ENCODE results near the gene CFD. TPM values are rescaled to one million over a fixed set of nuclear protein-coding genes. Genes with fewer than 3 reads are reported as not detected.
"Not testable (repeated sequence)": the region's sequence is repeated elsewhere in the genome, so short reads cannot be mapped to it uniquely, and the experiment has no call there.

CFD gene
- polyA plus RNA-seq, 1 donor from 2014 or later: 6.3 TPM

DNA sequence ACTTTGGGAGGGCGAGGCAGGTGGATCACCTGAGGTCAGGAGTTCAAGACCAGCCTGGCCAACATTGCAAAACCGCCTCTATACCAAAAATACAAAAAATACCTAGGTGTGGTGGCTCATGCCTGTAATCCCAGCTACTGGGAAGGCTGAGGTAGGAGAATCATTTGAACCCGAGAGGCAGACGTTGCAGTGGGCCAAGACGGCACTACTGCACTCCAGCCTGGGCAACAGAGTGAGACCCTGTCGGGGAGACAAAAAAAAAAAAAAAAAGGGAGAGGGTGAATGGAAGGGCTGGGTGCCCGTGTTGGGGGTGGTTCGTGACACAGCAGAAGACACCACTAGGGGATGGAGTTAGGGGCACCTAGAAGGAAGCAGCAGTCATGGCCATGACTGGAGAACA lies 10.8 kb downstream of the CFD start:
- Mint-ChIP-seq H3K27ac (peak overlapping the region in 1 of 3 donors; percentile 83), H3K9me3 (no peaks in the 10 kb centered on the region), H3K27me3 (no peaks in the 10 kb centered on the region), H3K4me1 (peaks cover 3 to 5% (median 4%) of the 10 kb centered on the region in 3 donors), H3K4me3 (peak overlapping the region in 1 of 4 donors; percentile 29), H3K36me3 (no peaks in the 10 kb centered on the region)

DNA sequence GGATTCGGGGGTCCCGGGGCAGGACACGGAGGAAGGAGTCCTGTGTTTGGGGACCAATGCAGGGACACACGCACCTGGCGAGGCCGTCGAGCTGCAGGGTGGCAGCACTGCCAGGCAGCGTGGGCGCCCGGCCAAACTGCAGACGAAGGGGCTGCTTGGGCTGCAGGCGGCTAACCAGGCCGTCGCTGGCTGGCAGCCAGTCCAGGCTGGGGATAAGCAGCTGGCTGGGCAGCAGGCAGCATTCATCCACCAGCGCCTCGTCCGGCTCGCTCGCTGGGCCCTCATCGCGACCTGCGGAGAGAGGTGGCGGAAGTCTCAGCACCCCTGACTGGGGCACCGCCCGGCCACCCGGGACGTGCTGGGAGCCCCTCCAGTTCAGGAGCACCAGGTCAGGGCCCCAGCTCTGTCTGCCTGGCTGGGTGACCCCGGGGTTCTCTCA lies 11.5 kb downstream of the CFD start:
- peaks cover 2% of the 10 kb centered on the region for H3K36me3 Mint-ChIP-seq
- H3K27ac Mint-ChIP-seq: peak overlapping the region in 1 of 3 donors; percentile 69
- H3K27me3 Mint-ChIP-seq: no peaks in the 10 kb centered on the region
- H3K4me1 Mint-ChIP-seq: peaks cover 4 to 6% (median 5%) of the 10 kb centered on the region in 3 donors
- H3K4me3 Mint-ChIP-seq: no peak overlapping the region
- no peaks in the 10 kb centered on the region for H3K9me3 Mint-ChIP-seq

DNA sequence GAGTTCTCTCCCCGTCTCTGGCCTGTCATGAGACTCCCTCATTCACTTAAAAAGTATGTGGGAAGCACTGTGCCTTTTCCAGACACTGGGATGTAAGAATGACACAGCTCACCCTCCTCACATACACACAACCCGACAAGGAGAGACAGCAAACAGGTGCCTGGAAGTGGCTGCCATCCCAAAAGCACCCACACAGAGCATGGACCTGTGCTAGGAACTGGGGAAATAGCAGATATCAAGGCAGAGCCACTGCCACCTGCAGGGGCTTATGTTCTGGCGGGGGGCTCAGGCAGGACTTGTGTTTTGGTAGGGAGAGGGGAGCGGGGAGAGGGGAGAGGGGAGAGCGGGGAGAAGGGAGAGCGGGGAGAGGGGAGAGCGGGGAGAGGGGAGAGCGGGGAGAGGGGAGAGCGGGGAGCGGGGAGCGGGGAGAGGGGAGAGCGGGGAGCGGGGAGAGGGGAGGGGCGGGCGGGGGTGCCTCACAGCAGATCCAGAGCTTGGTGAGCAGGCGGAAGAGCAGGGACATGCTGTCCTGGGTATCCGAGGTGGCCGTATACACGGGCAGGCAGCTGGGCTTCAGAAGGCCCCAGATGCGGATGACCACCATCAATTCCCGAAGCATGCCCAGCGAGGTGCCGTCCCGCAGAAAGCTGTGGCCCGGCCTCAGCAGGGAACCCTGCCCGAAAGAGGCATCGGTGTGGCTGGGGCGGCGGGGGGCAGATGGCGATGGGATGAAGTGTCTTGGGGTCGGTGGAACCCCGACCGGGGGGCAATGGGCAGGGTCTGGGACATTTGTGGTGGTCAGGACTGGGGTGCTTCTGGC lies 12.2 kb downstream of the CFD start:
- Mint-ChIP-seq H3K27ac (peak overlapping the region; percentile 82 to 98 (median 88)), H3K4me3 (peak overlapping the region in 2 of 4 donors; percentile 79 to 90), H3K9me3 (no peaks in the 10 kb centered on the region), H3K27me3 (no peaks in the 10 kb centered on the region), H3K4me1 (peaks cover 4 to 9% (median 6%) of the 10 kb centered on the region in 3 donors), H3K36me3 (peaks cover 2% of the 10 kb centered on the region)

DNA sequence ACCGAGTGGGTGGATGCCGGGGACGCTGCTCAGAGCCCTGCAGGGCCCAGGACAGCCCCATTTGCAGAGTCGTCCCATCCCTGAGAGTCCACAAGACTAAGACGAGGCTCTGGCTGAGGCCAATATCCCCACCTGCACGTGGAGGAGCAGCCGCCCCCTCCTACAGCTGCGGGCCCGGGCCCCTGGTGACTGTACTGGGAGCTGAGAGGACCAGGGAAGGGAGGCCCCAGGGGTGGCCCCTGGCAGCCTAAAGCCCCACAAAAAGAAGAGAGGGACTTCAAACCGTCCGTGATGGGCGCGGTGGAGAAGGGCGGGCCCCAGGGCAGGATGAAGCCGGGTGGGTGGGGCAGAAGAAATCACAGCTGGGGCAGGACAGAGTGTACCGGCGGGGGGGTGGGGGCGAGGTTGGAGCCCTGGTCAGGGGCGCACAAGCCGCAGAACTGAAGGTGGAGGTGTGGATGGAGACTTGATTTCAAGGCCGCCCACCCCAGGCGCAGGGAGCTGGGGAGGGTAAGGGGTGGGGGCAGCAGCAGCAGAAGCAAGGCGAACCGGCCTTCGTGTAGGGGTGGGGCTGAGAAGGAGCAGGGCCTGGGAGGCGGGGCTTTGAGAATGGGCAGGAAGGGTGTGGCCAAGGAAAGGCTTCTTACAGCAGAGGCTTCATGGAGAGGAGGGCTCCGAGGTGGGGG lies 12.9 kb downstream of the CFD start:
- Mint-ChIP-seq H3K9me3 (no peaks in the 10 kb centered on the region), H3K27ac (peak overlapping the region; percentile 82 to 98 (median 95)), H3K27me3 (no peaks in the 10 kb centered on the region), H3K4me1 (peaks cover 4 to 8% (median 6%) of the 10 kb centered on the region in 3 donors), H3K4me3 (peak overlapping the region; percentile 79 to 96 (median 92)), H3K36me3 (peaks cover 2% of the 10 kb centered on the region)

DNA sequence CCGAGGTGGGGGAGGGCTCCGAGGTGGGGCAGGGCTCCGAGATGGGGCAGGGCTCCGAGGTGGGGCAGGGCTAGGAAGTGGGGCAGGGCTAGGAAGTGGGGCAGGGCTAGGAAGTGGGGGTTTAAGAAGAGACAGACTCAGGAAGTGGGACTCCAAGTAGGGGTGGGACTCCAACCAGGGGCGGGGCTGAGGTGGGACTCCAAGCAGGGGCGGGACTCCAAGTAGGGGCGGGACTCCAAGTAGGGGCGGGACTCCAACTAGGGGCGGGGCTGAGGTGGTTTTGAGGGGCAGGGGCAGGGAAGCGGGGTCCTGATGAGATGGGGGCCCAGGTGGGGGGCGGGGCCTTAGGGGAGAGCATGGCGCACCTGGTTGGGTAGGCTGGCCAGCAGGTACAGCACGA lies 13.6 kb downstream of the CFD start:
- H3K36me3 Mint-ChIP-seq: peaks cover 2% of the 10 kb centered on the region
- H3K4me3 Mint-ChIP-seq: peak overlapping the region in 2 of 4 donors; percentile 84 to 90
- H3K4me1 Mint-ChIP-seq: peaks cover 4 to 8% (median 6%) of the 10 kb centered on the region in 3 donors
- peak overlapping the region in 2 of 3 donors; percentile 82 to 98 for H3K27ac Mint-ChIP-seq
- H3K9me3 Mint-ChIP-seq: no peaks in the 10 kb centered on the region
- H3K27me3 Mint-ChIP-seq: no peaks in the 10 kb centered on the region

DNA sequence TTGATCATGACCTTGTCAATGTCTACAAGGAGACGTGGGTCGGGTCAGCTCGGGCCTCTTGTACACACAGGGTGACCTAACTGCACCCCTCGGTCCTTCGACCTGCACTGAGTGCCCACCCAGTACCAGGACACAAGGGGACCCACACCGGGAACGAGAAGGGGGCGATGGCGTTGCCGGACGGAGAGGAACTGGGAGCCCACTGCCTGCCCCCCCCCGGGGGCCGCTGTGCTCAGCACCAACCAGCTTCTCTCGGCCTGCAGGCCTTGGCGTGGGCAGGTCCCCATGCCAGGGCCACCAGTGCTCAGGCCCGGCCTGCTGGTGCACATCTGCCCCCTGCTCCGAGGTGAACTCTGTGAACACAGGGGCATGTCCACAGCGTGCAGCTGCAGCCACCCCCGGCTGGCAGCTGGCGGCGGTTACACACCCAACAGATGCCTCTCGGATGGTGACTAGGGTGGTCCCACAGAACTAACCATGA lies 14.1 kb downstream of the CFD start:
- peak overlapping the region in 1 of 4 donors; percentile 84 for H3K4me3 Mint-ChIP-seq
- H3K9me3 Mint-ChIP-seq: no peaks in the 10 kb centered on the region
- H3K27ac Mint-ChIP-seq: peak overlapping the region in 1 of 3 donors; percentile 82
- peaks cover 4 to 8% (median 6%) of the 10 kb centered on the region in 3 donors for H3K4me1 Mint-ChIP-seq
- peaks cover 2% of the 10 kb centered on the region for H3K36me3 Mint-ChIP-seq
- H3K27me3 Mint-ChIP-seq: no peaks in the 10 kb centered on the region

DNA sequence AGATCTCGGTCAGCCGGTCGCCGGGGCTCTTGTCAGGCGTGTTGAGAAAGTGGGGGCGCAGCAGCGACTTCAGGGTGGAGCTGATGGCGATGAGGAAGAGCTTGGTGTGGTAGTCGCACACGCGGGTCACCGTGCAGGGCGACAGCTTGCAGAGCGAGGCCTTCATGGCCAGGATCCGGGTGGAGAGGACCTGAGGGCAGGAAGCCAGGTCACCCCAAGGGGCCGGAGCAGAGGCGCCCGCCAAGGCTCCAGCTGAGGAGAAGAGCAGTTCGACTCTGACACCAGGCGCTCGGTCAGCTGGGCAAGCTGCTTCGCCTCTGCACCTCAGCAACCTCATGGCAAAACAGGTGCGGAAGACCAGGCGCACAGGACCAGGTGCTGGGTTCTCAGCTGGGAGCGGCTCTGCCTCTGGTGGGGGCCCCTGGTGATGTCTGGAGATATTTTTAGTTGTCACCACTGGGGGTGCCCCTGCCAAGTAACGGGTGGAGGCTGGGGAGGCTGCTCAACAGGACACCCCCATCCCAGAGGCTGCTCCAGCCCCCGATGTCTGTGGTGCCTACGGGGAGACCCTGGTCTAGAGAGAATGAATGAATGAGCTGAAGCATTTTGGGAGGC lies 15.9 kb downstream of the CFD start:
- peaks cover 2% of the 10 kb centered on the region for H3K36me3 Mint-ChIP-seq
- H3K9me3 Mint-ChIP-seq: no peaks in the 10 kb centered on the region
- no peaks in the 10 kb centered on the region for H3K27me3 Mint-ChIP-seq
- H3K4me3 Mint-ChIP-seq: peak overlapping the region in 2 of 4 donors; percentile 52 to 70
- peak overlapping the region in 2 of 3 donors; percentile 31 to 60 for H3K27ac Mint-ChIP-seq
- H3K4me1 Mint-ChIP-seq: peaks cover 4 to 8% (median 6%) of the 10 kb centered on the region in 3 donors

DNA sequence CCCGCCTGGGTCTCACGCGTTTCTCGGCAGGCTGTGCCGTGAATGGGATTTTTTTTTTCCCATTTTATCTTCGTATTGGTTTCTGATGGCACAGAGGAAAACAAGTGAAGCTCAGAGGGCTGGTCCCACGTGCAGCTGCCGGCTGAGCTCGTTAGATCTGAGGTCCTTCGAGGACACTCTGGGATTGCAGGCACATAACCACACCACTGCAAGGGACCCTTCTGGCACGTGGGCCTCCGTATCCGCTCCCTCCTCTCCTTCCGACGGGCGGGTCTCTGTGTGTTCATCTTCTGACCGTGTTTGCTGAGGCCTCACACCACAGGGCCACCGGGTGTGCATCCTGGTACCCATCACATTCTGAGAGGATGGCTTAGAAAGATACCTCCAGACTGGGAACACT lies 16.6 kb downstream of the CFD start:
- H3K27ac Mint-ChIP-seq: no peak overlapping the region
- H3K4me3 Mint-ChIP-seq: peak overlapping the region in 1 of 4 donors; percentile 52
- peaks cover 2% of the 10 kb centered on the region for H3K36me3 Mint-ChIP-seq
- no peaks in the 10 kb centered on the region for H3K9me3 Mint-ChIP-seq
- H3K27me3 Mint-ChIP-seq: no peaks in the 10 kb centered on the region
- H3K4me1 Mint-ChIP-seq: peaks cover 4 to 8% (median 6%) of the 10 kb centered on the region in 3 donors

DNA sequence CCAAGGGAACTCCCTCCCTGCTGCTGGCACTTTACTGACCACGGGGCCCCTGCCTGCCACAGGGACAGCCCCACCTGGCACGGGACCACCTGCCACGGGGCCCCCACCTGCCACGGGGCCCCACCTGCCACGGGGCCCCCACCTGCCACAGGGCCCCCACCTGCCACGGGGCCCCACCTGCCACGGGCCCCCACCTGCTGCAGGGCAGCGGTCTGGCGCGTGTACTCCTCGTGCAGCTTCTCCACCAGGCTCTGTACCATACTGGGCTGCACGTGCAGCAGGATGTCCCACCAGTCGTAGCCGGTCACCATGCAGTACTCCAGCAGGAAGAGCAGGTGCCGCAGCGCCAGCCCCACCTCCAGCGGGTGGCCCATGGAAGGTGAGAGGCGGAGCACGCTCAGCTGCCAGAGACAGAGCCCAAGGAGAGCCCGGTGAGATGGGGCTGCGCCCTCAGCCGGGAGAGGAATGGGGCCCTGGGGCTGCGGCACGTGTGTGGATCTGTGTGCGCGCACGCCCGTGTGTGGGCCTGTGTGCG lies 17.4 kb downstream of the CFD start:
- Mint-ChIP-seq H3K36me3 (peaks cover 2% of the 10 kb centered on the region), H3K4me3 (no peak overlapping the region), H3K27ac (peak overlapping the region in 1 of 3 donors; percentile 28), H3K27me3 (no peaks in the 10 kb centered on the region), H3K4me1 (peaks cover 4 to 7% (median 6%) of the 10 kb centered on the region in 3 donors), H3K9me3 (no peaks in the 10 kb centered on the region)

DNA sequence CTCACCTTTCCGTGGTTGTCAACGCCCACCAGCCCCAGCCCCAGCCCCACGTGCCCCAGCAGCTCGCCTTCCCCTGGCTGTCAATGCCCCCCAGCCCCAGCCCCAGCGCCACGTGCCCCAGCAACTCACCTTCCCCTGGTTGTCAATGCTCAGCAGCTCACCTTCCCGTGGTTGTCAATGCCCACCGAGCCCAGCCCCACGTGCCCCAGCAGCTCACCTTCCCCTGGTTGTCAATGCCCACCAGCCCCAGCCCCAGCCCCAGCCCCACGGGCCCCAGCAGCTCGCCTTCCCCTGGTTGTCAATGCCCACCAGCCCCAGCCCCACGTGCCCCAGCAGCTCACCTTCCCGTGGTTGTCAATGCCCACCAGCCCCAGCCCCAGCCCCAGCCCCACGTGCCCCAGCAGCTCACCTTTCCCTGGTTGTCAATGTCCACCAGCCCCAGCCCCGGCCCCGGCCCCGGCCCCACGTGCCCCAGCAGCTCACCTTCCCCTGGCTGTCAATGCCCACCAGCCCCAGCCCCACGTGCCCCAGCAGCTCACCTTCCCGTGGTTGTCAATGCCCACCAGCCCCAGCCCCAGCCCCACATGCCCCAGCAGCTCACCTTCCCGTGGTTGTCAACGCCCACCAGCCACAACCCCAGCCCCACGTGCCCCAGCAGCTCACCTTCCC lies 18.7 kb downstream of the CFD start:
- H3K36me3 Mint-ChIP-seq, H3K27me3 Mint-ChIP-seq, H3K4me3 Mint-ChIP-seq, H3K4me1 Mint-ChIP-seq, H3K9me3 Mint-ChIP-seq, H3K27ac Mint-ChIP-seq: not testable (repeated sequence)

DNA sequence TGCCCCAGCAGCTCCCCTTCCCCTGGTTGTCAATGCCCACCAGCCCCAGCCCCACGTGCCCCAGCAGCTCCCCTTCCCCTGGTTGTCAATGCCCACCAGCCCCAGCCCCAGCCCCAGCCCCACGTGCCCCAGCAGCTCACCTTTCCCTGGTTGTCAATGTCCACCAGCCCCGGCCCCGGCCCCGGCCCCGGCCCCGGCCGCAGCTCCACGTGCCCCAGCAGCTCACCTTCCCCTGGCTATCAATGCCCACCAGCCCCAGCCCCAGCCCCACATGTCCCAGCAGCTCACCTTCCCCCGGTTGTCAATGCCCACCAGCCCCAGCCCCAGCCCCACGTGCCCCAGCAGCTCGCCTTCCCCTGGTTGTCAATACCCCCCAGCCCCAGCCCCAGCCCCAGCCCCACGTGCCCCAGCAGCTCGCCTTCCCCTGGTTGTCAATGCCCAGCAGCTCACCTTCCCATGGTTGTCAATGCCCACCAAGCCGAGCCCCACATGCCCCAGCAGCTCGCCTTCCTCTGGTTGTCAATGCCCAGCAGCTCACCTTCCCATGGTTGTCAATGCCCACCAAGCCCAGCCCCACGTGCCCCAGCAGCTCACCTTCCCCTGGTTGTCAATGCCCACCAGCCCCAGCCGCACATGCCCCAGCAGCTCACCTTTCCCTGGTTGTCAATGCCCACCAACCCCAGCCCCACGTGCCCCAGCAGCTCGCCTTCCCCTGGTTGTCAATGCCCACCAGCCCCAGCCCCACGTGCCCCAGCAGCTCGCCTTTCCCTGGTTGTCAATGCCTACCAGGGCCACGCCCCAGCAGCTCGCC lies 19.5 kb downstream of the CFD start:
- H3K4me1 Mint-ChIP-seq, H3K4me3 Mint-ChIP-seq, H3K9me3 Mint-ChIP-seq, H3K36me3 Mint-ChIP-seq, H3K27ac Mint-ChIP-seq, H3K27me3 Mint-ChIP-seq: not testable (repeated sequence)

DNA sequence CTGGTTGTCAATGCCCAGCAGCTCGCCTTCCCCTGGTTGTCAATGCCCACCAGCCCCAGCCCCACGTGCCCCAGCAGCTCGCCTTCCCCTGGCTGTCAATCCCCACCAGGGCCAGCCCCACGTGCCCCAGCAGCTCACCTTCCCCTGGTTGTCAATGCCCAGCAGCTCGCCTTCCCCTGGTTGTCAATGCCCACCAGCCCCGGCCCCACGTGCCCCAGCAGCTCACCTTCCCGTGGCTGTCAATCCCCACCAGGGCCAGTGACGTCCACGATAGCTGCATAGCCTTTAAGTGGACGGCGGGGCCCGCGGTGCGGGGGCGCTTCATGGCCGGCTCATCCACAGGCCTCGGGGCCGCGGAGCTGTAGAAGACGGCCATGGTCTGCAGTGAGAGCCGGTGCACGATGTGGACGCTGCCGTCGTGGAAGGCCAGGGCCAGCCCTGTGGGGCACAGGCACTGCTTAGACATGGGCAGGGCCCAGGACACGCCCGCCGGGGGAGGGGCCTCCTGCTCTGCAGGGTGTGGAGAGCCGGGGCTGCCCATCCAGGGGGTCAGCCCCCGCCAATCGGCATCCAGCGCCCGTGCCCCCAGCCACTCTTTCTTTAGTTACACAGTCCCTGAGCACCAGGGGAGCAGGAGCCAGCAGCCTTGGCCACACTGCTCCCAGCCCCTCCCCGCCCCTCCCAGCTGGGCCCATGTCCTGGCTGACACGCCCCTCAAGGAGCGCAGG lies 20.4 kb downstream of the CFD start:
- Mint-ChIP-seq H3K36me3 (peaks cover 2% of the 10 kb centered on the region), H3K4me3 (peak overlapping the region in 1 of 4 donors; percentile 27), H3K4me1 (peaks cover 0 to 7% (median 1%) of the 10 kb centered on the region in 3 donors), H3K27ac (no peak overlapping the region), H3K9me3 (no peaks in the 10 kb centered on the region), H3K27me3 (no peaks in the 10 kb centered on the region)

DNA sequence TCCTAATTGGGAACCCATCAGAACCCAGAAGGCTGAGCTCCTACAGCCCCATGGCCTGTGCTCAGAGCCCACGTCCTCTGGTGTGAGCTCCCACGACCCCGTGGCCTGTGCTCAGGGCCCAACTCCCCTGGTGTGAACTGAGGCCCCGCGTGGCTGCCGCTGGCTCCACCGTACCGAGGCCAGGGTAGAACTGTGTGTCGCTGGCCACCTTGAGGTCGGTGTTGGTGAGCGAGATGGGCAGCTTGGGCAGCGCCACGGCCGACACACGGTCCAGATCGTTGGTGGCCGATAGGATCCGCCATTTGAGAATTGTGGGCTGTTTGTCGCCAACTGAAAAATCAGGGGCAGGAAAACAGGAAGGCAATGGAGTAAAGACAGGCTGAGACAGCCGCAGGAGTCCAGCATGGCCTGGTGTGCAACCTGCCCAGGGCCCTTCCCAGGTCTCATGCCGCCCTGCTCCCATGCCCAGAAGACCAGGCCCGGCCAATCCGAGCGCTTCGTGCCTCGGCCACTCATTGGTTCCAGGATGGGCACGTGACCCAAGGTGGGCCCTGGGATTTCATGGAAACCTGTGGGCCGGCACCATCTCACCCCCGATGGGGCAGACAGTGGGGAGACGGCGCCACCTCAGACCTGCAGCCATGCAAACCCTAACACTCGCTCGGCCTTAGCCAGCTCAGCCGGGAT lies 22.1 kb downstream of the CFD start:
- Mint-ChIP-seq H3K36me3 (no peaks in the 10 kb centered on the region), H3K9me3 (no peaks in the 10 kb centered on the region), H3K27ac (peak overlapping the region in 1 of 3 donors; percentile 74), H3K4me3 (no peak overlapping the region), H3K4me1 (peaks cover 0 to 2% (median 0%) of the 10 kb centered on the region in 3 donors), H3K27me3 (no peaks in the 10 kb centered on the region)

Measured in IgD-negative memory B cell (primary cell).